Measurements from ENCODE around the gene RICTOR.

The RICTOR gene

GRCh38 chr5:39100301-39100850 lies 26.2 kb upstream of the RICTOR start:
- no peak for DNase-seq (ENCODE audit: low read depth)

GRCh38 chr5:39099831-39100230 lies 25.6 kb upstream of the RICTOR start:
- no peak for DNase-seq (ENCODE audit: low read depth)

GRCh38 chr5:39093352-39093751 lies 19.2 kb upstream of the RICTOR start:
- DNase-seq (ENCODE audit: low read depth), result no peak

- no peak for DNase-seq (ENCODE audit: low read depth)
Measured at GRCh38 chr5:39092581-39093351, 18.6 kb upstream of the RICTOR start.

- DNase-seq (ENCODE audit: low read depth), result no peak
Measured at GRCh38 chr5:39091940-39092580, 17.9 kb upstream of the RICTOR start.

- no peak for DNase-seq (ENCODE audit: low read depth)
Measured at GRCh38 chr5:39083968-39084367, 9.8 kb upstream of the RICTOR start.

GRCh38 chr5:39082995-39083394 lies 8.8 kb upstream of the RICTOR start:
- no peak for DNase-seq (ENCODE audit: low read depth)

GRCh38 chr5:39080597-39081204 lies 6.5 kb upstream of the RICTOR start:
- DNase-seq (ENCODE audit: low read depth), result no peak

GRCh38 chr5:39080168-39080567 lies 6.0 kb upstream of the RICTOR start:
- no peak for DNase-seq (ENCODE audit: low read depth)

GRCh38 chr5:39079147-39079546 lies 4.9 kb upstream of the RICTOR start:
- no peak for DNase-seq (ENCODE audit: low read depth)

- DNase-seq (ENCODE audit: low read depth), result peak; percentile 46
Measured at GRCh38 chr5:39076757-39077728, 2.8 kb upstream of the RICTOR start.

GRCh38 chr5:39076101-39076756 lies 2.0 kb upstream of the RICTOR start:
- DNase-seq (ENCODE audit: low read depth), result no peak

GRCh38 chr5:39073767-39074016 lies 507 bp downstream of the RICTOR start:
- DNase-seq (ENCODE audit: low read depth), result no peak

- DNase-seq (ENCODE audit: low read depth), result no peak
Measured at GRCh38 chr5:39072925-39073766, 1.1 kb downstream of the RICTOR start.

- no peak for DNase-seq (ENCODE audit: low read depth)
Measured at GRCh38 chr5:39068099-39068498, 6.1 kb downstream of the RICTOR start.

GRCh38 chr5:39064450-39064849 lies 9.7 kb downstream of the RICTOR start:
- no peak for DNase-seq (ENCODE audit: low read depth)

- no peak for DNase-seq (ENCODE audit: low read depth)
Measured at GRCh38 chr5:39063037-39063436, 11.2 kb downstream of the RICTOR start.

- no peak for DNase-seq (ENCODE audit: low read depth)
Measured at GRCh38 chr5:39062530-39062929, 11.7 kb downstream of the RICTOR start.

GRCh38 chr5:39062104-39062503 lies 12.1 kb downstream of the RICTOR start:
- DNase-seq (ENCODE audit: low read depth), result no peak

- DNase-seq (ENCODE audit: low read depth), result no peak
Measured at GRCh38 chr5:39059064-39059463, 15.1 kb downstream of the RICTOR start.

All from HS-27A (cell line).